ENCODE results near the gene GDF7. TPM values are rescaled to one million over a fixed set of nuclear protein-coding genes. Genes with fewer than 3 reads are reported as not detected.
A peak's percentile ranks its signal among the peaks of the same experiment; 100 is the strongest.

Gene GDF7
- total and polyA plus RNA-seq, 4 donors = 0.89 to 7.2 (median 3.3) TPM

DNA sequence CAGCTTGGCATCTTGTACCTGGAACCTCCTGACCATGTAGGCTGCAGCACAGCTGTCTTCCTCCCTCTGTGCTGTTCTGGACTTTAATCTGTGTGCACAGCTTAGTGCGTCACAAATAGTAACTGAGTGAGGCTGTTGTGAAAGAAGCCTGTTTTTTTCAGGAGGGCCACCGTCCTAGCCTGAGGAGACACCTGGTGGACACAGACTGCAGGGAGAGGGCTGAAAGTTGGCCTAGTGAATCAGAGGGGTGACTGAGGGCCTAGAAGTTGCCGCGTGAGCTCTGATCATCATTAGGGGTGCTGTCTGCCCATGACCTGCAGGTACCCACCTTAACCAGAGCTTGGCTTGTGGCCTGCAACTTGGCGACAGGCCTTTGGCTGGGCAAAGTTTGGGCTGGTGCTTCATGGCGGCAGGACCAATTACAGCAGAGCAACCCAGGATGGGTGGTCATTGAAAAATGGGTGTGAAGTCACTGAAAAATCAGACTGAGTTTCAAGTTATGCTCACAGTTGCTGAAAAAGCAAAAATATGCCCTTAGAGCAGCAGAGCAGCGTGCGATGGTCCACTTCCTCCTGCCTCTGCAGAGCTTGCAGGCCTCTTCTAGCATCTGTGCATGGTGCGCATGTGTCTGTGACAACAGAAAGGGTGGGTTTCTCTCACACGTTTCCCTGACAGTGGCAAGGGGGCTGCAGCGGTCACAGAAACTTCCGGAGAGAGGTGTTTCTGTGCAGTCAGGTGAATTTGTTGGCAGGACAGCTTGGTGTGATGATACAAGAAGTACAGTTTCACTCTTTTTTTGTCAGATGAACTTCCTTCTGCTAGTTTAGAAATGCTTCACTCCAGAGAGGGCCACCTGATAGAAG, 9.6 kb downstream of the GDF7 start (continued):
- no peak for TF ChIP-seq NR2F2 (IDR thresholded peaks at IDR 0.05)
- peak; percentile 93 for TF ChIP-seq SP1 (IDR thresholded peaks at IDR 0.05)
- TF ChIP-seq FOXA2 (IDR thresholded peaks at IDR 0.05) = no peak
- peak in 1 of 2 donors; percentile 75 for TF ChIP-seq EGR1 (IDR thresholded peaks at IDR 0.05; ENCODE audit: low read depth in 2 of 2)
- peak; percentile 94 to 96 for TF ChIP-seq RAD21 (IDR thresholded peaks at IDR 0.05)
- peak; percentile 68 for TF ChIP-seq YY1 (IDR thresholded peaks at IDR 0.05)
- no peak for TF ChIP-seq GABPA (IDR thresholded peaks at IDR 0.05 in 1 of 2, conservative IDR thresholded peaks at IDR 0.05 in 1 of 2)
- TF ChIP-seq, protein P1, sequence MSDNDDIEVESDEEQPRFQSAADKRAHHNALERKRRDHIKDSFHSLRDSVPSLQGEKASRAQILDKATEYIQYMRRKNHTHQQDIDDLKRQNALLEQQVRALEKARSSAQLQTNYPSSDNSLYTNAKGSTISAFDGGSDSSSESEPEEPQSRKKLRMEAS (IDR thresholded peaks at IDR 0.05) = peak; percentile 56
- no peak for TF ChIP-seq TAF1 (conservative IDR thresholded peaks at IDR 0.05)
- peak; percentile 59 to 78 for TF ChIP-seq RXRA (IDR thresholded peaks at IDR 0.05)

DNA sequence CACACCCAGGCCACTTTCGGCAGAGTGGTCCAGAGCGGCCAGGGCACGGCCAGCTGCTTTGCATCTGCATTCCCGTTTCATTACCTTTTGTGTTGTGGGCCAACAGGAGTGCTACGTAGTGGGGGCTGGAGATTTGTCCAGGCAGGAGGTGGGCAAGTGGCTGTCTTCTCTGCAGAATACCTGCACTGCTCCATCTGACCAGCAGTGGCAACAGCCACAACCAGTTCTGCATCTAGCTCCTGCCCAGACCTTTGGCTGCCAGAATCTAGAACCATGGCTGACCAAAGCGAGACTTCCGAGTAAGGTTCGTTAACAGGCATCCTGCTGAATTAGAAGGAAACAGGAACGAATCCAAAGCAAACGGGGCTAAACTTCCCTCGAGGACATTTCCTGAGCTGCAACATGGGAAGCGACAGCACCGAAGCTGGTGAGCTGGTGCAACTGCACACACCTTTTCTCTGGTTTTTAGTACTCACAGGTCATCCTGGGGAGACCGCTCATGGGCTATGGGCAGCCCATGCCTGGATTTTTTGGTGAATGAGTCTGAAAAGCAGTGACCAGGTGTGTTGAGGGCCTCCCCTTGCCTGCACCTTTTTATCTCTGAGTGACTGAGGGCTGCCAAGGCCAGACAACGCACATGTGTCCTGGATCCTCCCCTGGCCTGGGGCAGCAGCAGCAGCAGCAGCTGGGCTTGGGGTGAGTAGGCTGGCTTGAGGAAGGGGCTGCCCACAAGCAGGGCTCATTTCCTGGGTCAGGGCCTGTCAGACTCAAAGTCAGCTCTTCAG, 10.5 kb downstream of the GDF7 start:
- WGBS = 54% methylated on average over 15 of the region's 15 CpGs
- Histone ChIP-seq H3K36me3 (ENCODE audit: control insufficient read depth in 4 of 4, insufficient read depth in 3 of 4, low read depth in 1 of 4, low read length in 3 of 4) (peaks cover 0 to 3% (median 0%) of the 10 kb centered on the region in 4 donors), H3K27me3 (ENCODE audit: control insufficient read depth in 4 of 4, insufficient read depth in 4 of 4, low read length in 3 of 4) (no peaks in the 10 kb centered on the region), H3K9ac (ENCODE audit: low read depth in 1 of 2, low read length in 2 of 2) (peak overlapping the region in 1 of 2 donors; percentile 25), H3K4me3 (ENCODE audit: low read depth in 1 of 3, low read length in 3 of 3) (no peak overlapping the region), H3K4me1 (ENCODE audit: control insufficient read depth in 4 of 4, insufficient read depth in 4 of 4, low read length in 3 of 4) (peaks cover 21 to 43% (median 28%) of the 10 kb centered on the region in 4 donors), H3K27ac (ENCODE audit: low read depth in 1 of 2, low read length in 2 of 2) (peak overlapping the region; percentile 25 to 55), H3K9me3 (ENCODE audit: control insufficient read depth in 4 of 4, low read length in 3 of 4) (no peaks in the 10 kb centered on the region)
- no peak for DNase-seq (ENCODE audit: low spot score)
- TF ChIP-seq YY1 (IDR thresholded peaks at IDR 0.05) (no peak), HNF4A (conservative IDR thresholded peaks at IDR 0.05) (no peak), EGR1 (IDR thresholded peaks at IDR 0.05; ENCODE audit: low read depth in 2 of 2) (no peak), GABPA (IDR thresholded peaks at IDR 0.05 in 1 of 2, conservative IDR thresholded peaks at IDR 0.05 in 1 of 2) (no peak), FOXA2 (IDR thresholded peaks at IDR 0.05) (no peak), NR2F2 (IDR thresholded peaks at IDR 0.05) (no peak), RAD21 (IDR thresholded peaks at IDR 0.05) (peak; percentile 49 to 65), RXRA (IDR thresholded peaks at IDR 0.05) (no peak), TAF1 (conservative IDR thresholded peaks at IDR 0.05) (no peak), SP1 (IDR thresholded peaks at IDR 0.05) (no peak), HNF4G (IDR thresholded peaks at IDR 0.05) (no peak), JUND (IDR thresholded peaks at IDR 0.05) (no peak), FOXA1 (IDR thresholded peaks at IDR 0.05) (no peak)
- TF ChIP-seq, protein P1 (IDR thresholded peaks at IDR 0.05) = peak; percentile 13
- TF ChIP-seq, protein P2, sequence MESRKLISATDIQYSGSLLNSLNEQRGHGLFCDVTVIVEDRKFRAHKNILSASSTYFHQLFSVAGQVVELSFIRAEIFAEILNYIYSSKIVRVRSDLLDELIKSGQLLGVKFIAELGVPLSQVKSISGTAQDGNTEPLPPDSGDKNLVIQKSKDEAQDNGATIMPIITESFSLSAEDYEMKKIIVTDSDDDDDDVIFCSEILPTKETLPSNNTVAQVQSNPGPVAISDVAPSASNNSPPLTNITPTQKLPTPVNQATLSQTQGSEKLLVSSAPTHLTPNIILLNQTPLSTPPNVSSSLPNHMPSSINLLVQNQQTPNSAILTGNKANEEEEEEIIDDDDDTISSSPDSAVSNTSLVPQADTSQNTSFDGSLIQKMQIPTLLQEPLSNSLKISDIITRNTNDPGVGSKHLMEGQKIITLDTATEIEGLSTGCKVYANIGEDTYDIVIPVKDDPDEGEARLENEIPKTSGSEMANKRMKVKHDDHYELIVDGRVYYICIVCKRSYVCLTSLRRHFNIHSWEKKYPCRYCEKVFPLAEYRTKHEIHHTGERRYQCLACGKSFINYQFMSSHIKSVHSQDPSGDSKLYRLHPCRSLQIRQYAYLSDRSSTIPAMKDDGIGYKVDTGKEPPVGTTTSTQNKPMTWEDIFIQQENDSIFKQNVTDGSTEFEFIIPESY (IDR thresholded peaks at IDR 0.05) = no peak
- TF ChIP-seq, protein P3, sequence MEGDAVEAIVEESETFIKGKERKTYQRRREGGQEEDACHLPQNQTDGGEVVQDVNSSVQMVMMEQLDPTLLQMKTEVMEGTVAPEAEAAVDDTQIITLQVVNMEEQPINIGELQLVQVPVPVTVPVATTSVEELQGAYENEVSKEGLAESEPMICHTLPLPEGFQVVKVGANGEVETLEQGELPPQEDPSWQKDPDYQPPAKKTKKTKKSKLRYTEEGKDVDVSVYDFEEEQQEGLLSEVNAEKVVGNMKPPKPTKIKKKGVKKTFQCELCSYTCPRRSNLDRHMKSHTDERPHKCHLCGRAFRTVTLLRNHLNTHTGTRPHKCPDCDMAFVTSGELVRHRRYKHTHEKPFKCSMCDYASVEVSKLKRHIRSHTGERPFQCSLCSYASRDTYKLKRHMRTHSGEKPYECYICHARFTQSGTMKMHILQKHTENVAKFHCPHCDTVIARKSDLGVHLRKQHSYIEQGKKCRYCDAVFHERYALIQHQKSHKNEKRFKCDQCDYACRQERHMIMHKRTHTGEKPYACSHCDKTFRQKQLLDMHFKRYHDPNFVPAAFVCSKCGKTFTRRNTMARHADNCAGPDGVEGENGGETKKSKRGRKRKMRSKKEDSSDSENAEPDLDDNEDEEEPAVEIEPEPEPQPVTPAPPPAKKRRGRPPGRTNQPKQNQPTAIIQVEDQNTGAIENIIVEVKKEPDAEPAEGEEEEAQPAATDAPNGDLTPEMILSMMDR (IDR thresholded peaks at IDR 0.05; ENCODE audit: low read depth, low read length, missing input control) = peak; percentile 28
- TF ChIP-seq, protein P4, sequence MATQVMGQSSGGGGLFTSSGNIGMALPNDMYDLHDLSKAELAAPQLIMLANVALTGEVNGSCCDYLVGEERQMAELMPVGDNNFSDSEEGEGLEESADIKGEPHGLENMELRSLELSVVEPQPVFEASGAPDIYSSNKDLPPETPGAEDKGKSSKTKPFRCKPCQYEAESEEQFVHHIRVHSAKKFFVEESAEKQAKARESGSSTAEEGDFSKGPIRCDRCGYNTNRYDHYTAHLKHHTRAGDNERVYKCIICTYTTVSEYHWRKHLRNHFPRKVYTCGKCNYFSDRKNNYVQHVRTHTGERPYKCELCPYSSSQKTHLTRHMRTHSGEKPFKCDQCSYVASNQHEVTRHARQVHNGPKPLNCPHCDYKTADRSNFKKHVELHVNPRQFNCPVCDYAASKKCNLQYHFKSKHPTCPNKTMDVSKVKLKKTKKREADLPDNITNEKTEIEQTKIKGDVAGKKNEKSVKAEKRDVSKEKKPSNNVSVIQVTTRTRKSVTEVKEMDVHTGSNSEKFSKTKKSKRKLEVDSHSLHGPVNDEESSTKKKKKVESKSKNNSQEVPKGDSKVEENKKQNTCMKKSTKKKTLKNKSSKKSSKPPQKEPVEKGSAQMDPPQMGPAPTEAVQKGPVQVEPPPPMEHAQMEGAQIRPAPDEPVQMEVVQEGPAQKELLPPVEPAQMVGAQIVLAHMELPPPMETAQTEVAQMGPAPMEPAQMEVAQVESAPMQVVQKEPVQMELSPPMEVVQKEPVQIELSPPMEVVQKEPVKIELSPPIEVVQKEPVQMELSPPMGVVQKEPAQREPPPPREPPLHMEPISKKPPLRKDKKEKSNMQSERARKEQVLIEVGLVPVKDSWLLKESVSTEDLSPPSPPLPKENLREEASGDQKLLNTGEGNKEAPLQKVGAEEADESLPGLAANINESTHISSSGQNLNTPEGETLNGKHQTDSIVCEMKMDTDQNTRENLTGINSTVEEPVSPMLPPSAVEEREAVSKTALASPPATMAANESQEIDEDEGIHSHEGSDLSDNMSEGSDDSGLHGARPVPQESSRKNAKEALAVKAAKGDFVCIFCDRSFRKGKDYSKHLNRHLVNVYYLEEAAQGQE (IDR thresholded peaks at IDR 0.05) = no peak
- TF ChIP-seq, protein P5, sequence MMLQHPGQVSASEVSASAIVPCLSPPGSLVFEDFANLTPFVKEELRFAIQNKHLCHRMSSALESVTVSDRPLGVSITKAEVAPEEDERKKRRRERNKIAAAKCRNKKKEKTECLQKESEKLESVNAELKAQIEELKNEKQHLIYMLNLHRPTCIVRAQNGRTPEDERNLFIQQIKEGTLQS (IDR thresholded peaks at IDR 0.05) = no peak
